Thyroid gland (tissue), 4 donors: ENCODE measurements around the gene MROH8. TPM values are rescaled to one million over a fixed set of nuclear protein-coding genes. Genes with fewer than 3 reads are reported as not detected.
A peak's percentile ranks its signal among the peaks of the same experiment; 100 is the strongest.

Experiments
- DNase-seq, 2 donors: peaks; one replicate each; pipeline ENCODE4 v3.0.0-alpha.2; 2019
- H3K27ac ChIP-seq, 3 donors: fragments of 200-600 bp; sonication (generic); 1 replicate in 2 of 3; 2 replicates in 1 of 3; pipeline ENCODE4 v1.5.1; 2016 to 2019; ENCODE audit warnings: mild to moderate bottlenecking in 1 of 3, moderate library complexity in 1 of 3
- H3K27me3 ChIP-seq: fragments of 200-600 bp; sonication (generic); one replicate; pipeline ENCODE4 v1.5.1; 2019
- H3K36me3 ChIP-seq, 2 donors: fragments of 200-600 bp; sonication (generic); one replicate each; pipeline ENCODE4 v1.5.1; 2016 to 2019
- H3K4me1 ChIP-seq, 2 donors: fragments of 200-600 bp; sonication (generic); one replicate each; pipeline ENCODE4 v1.5.1; 2017 to 2019
- H3K4me3 ChIP-seq, 3 donors: fragments of 200-600 bp; sonication (generic); replicated peaks in 1 of 3; 1 replicate in 2 of 3; 2 replicates in 1 of 3; pipeline ENCODE4 v1.5.1; 2016; ENCODE audit warnings: mild to moderate bottlenecking in 1 of 3
- H3K9me3 ChIP-seq: fragments of 200-600 bp; sonication (generic); one replicate; pipeline ENCODE4 v1.5.1; 2017
- POLR2A ChIP-seq, 2 donors: fragments of 450-650 bp; IDR thresholded peaks; one replicate each; pipeline ENCODE4 v1.6.1; 2017; ENCODE audit warnings: antibody characterized with exemption in 2 of 2, mild to moderate bottlenecking in 2 of 2, moderate library complexity in 1 of 2
- WGBS, 2 donors: methylation state at CpG; one replicate each; pipeline ENCODE4 v1.1.5; 2017; 5-methylcytosine and 5-hydroxymethylcytosine counted together
- intact Hi-C: fragments of 100-400 bp; cut with DNase I; formaldehyde crosslinking; loops from one replicate; pipeline ENCODE4 v1.15.1; 2023
- total RNA-seq, 4 donors: library from RNA; depleted of rRNA; stranded (reverse); fragments of >200 nt; gene quantifications; one replicate each; pipeline ENCODE4 v1.2.3, GENCODE V29; 2016
- TF ChIP-seq, protein P1 (sequence below), 6 experiments: fragments of 200-600 bp in 3 of 6; fragments of 450-650 bp in 3 of 6; sonication (generic) in 3 of 6; IDR thresholded peaks; one replicate each; pipeline ENCODE4 v1.5.1; 2016 to 2019; ENCODE audit warnings: antibody characterized with exemption in 6 of 6, mild to moderate bottlenecking in 2 of 6, inconsistent platforms in 1 of 6, moderate library complexity in 1 of 6

Gene MROH8
- total RNA-seq, 4 donors from 2014 or later = 2.3 to 7.5 (median 3.4) TPM

DNA sequence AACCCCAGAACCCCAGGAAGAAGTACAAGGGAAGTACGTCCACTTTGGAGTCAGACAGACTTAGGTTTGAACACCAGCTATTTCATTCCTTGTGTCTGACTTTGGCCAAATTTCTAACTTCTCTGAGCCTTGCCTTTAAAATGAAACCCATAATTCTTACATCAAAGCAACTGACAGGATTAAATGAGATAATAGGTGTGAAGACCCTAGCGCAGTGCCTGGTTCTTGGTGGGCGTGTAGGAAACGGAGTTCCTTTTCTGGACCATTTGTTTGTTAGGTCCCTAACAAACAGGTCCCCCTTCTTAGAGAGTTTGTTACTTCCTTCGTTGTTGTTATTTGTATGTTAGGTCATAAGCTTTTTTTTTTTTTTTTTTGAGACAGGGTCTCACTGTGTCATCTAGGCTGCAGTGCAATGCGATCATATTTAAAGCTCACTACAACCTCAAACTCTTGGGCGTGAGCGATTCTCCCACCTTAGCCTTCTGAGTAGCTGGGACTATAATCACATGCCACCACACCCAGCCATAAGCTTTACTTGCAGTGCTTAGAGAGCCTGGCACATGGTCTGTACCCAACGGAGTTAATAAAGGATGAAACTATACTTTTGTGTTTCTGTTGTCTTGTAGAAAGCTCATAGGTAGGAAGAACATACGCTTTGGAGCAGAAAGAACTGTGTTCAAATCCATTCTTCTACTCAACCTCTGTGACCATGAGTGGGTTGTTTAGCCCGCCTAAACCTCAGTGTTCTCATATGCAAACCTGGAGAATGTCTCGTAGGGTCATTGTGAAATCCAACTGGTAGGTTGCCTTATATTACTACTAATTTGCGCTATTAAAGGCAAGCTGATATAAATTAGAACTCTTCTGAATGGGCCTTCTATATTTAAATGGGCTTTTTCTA, 21.8 kb upstream of the MROH8 start:
- intact Hi-C loops = no loop called here
- H3K4me1 ChIP-seq = peaks cover 14 to 35% of the 10 kb centered on the region in 2 donors
- 96% methylated on average over 13 of the region's 13 CpGs for WGBS, 2 donors
- no peaks in the 10 kb centered on the region for H3K9me3 ChIP-seq
- no peaks in the 10 kb centered on the region for H3K27me3 ChIP-seq
- no peak overlapping the region for H3K4me3 ChIP-seq
- H3K36me3 ChIP-seq = peaks cover 15 to 32% of the 10 kb centered on the region in 2 donors
- TF ChIP-seq POLR2A (IDR thresholded peaks at IDR 0.05) = no peak
- TF ChIP-seq, protein P1, sequence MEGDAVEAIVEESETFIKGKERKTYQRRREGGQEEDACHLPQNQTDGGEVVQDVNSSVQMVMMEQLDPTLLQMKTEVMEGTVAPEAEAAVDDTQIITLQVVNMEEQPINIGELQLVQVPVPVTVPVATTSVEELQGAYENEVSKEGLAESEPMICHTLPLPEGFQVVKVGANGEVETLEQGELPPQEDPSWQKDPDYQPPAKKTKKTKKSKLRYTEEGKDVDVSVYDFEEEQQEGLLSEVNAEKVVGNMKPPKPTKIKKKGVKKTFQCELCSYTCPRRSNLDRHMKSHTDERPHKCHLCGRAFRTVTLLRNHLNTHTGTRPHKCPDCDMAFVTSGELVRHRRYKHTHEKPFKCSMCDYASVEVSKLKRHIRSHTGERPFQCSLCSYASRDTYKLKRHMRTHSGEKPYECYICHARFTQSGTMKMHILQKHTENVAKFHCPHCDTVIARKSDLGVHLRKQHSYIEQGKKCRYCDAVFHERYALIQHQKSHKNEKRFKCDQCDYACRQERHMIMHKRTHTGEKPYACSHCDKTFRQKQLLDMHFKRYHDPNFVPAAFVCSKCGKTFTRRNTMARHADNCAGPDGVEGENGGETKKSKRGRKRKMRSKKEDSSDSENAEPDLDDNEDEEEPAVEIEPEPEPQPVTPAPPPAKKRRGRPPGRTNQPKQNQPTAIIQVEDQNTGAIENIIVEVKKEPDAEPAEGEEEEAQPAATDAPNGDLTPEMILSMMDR (IDR thresholded peaks at IDR 0.05) = no peak
- peak overlapping the region; percentile 4 to 66 (median 21) for H3K27ac ChIP-seq
- no peak for DNase-seq

DNA sequence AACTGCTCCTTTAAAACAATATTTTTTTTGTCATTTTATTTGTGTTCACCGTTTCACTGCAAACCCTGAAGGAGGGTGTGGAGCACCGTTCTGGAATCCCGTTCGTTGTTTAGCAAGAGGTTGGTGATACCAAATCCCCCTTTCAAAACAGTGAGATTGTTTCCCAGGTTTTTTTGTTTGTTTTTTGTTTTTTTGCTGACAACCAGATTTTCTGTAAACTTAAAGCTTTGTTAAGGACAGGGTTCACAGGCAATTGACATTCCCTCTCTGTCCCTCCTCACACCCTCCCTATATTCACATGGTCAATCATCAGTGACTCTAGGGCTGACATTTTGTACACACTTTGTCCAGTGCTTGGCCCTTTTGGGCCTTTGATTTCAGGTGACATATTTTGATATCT, 21.0 kb upstream of the MROH8 start:
- no peak for DNase-seq
- peaks cover 14 to 40% of the 10 kb centered on the region in 2 donors for H3K4me1 ChIP-seq
- intact Hi-C loops = no loop called here
- WGBS, 2 donors = 50 to 55% methylated on average over 4 of the region's 4 CpGs
- no peak for TF ChIP-seq POLR2A (IDR thresholded peaks at IDR 0.05)
- TF ChIP-seq, protein P1 (IDR thresholded peaks at IDR 0.05) = no peak
- H3K36me3 ChIP-seq = peaks cover 15 to 27% of the 10 kb centered on the region in 2 donors
- no peaks in the 10 kb centered on the region for H3K9me3 ChIP-seq
- H3K4me3 ChIP-seq = no peak overlapping the region
- no peaks in the 10 kb centered on the region for H3K27me3 ChIP-seq
- peak overlapping the region; percentile 11 to 66 (median 25) for H3K27ac ChIP-seq

DNA sequence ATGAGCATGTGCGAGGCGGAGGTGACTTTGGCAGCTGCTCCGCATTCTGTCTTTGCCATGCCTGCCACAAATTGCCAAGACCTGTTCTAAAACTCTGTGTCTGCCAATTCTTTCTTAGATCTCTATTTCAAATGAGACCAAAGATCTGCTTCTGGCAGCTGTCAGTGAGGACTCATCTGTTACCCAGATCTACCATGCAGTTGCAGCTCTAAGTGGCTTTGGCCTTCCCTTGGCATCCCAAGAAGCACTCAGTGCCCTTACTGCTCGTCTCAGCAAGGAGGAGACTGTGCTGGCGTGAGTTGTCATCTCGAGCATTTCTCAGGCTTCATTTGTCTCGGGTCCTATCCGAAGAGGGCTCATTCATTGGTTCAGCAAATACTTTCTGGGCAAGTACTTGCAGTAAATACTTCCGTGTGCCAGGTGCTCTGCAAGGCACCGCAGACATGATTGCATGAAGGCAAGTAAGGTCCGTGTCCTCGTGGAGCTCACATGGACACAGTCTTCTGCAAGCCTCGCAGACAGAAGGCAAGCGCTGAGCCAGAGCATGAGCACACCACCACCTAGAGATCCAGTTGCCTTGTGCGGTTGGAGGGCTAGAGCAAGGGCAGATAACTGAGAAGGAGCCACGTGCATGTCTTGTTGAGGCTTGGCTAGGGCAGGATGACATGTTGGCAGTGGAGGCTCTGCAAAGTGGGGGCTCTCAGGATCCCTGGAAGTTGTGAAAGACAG, 19.7 kb upstream of the MROH8 start:
- H3K4me3 ChIP-seq = no peak overlapping the region
- H3K27ac ChIP-seq = peak overlapping the region in 2 of 3 donors; percentile 11 to 66
- DNase-seq = no peak
- intact Hi-C loops = loop anchor here (10.0 kb wide), 2 partner anchors 194 to 336 kb away; no protein-coding TSS in a partner anchor
- peaks cover 14 to 46% of the 10 kb centered on the region in 2 donors for H3K4me1 ChIP-seq
- H3K36me3 ChIP-seq = peaks cover 10 to 14% of the 10 kb centered on the region in 2 donors
- TF ChIP-seq, protein P1 (IDR thresholded peaks at IDR 0.05) = no peak
- no peak for TF ChIP-seq POLR2A (IDR thresholded peaks at IDR 0.05)
- no peaks in the 10 kb centered on the region for H3K27me3 ChIP-seq
- no peaks in the 10 kb centered on the region for H3K9me3 ChIP-seq
- 82 to 87% methylated on average over 15 of the region's 16 CpGs for WGBS, 2 donors

DNA sequence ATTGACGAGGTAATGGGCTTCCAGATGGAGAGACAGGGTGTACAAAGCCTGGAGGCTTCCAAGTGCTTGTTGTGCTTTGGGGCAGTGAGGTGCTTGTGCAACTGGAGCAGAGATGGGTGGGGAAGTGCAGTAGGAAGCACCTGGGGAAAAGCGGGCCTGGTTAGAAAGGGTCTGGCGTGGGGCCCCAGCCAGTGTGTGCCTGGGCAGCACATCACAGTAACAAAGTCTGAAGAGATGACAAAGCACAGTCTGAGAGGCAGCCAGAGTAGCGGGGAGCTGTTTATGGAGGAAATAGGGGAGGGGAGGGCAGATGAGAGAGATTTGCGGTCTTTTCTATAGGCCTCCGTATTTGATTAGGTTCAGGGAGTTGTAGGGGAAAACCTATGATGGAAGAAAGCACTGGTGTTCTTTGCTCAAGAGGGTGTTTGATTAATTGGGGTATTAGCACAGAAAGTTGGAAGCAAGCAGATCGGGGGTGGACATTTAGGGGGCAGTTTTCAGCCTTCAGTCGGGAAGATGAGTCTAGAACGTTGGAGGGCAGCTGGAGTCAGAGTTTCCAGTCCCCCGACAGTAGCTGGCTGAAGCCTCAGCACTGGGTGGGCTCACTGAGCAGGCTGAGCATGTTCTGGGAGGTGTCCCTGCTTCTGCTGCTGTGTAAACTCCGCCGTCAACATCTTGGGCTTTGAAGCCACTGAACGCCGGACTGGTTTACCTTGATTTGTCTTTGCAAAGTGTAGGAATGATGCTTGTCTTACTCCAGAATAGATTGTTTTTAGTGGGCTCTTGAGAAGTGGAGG, 15.5 kb upstream of the MROH8 start:
- intact Hi-C loops = loop anchor here (10.0 kb wide), 2 partner anchors 190 to 340 kb away; no protein-coding TSS in a partner anchor
- DNase-seq = peak in 1 of 2 donors; percentile 8
- Histone ChIP-seq H3K36me3 (peaks cover 6 to 9% of the 10 kb centered on the region in 2 donors), H3K9me3 (no peaks in the 10 kb centered on the region), H3K4me3 (no peak overlapping the region), H3K27me3 (no peaks in the 10 kb centered on the region), H3K4me1 (peaks cover 8 to 32% of the 10 kb centered on the region in 2 donors), H3K27ac (peak overlapping the region in 1 of 3 donors; percentile 15)
- TF ChIP-seq, protein P1 (IDR thresholded peaks at IDR 0.05) = no peak
- no peak for TF ChIP-seq POLR2A (IDR thresholded peaks at IDR 0.05)
- 60 to 61% methylated on average over 14 of the region's 14 CpGs for WGBS, 2 donors
